ENCODE data around the gene AGPAT4.

AGPAT4 gene

DNA sequence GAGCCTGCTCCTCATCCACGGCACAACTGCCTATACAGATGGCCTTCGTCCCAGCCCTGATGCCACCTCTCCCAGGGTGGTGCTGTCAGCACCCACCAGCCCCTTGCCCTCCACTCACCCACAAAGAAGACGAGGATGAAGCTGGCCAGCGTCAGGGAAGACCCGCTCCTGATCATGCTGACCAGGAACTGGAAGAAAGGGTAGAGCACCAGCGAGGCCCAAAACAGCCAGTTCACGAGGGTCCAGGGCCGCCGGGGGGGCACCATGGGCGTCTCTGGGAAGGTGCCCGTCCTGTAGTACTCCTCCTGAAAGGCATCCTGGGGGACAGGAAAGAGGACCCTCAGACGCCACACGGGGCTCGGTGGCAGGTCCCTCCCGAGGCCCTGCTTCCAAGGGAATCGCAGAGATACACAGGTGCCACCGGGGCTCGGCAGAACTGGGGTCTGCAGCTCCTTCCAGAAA is 134.5 kb downstream of the AGPAT4 start:
- no peak overlapping the region for H3K9ac ChIP-seq (ENCODE audit: low read length)
- H3K9me3 ChIP-seq (replicated peaks; ENCODE audit: insufficient read depth, low read length) = no peaks in the 10 kb centered on the region
- H3K27me3 ChIP-seq (replicated peaks; ENCODE audit: insufficient read depth, low read length) = no peaks in the 10 kb centered on the region
- no peaks in the 10 kb centered on the region for H3K9me2 ChIP-seq (replicated peaks; ENCODE audit: insufficient read depth, low read length)
- no peak for DNase-seq
- no peaks in the 10 kb centered on the region for H3K79me2 ChIP-seq (ENCODE audit: low read length)
- no peaks in the 10 kb centered on the region for H3K4me1 ChIP-seq (ENCODE audit: low read length)
- TF ChIP-seq EZH2 (optimal IDR thresholded peaks at IDR 0.05; ENCODE audit: low read depth, low read length) = no peak
- TF ChIP-seq, protein P1, sequence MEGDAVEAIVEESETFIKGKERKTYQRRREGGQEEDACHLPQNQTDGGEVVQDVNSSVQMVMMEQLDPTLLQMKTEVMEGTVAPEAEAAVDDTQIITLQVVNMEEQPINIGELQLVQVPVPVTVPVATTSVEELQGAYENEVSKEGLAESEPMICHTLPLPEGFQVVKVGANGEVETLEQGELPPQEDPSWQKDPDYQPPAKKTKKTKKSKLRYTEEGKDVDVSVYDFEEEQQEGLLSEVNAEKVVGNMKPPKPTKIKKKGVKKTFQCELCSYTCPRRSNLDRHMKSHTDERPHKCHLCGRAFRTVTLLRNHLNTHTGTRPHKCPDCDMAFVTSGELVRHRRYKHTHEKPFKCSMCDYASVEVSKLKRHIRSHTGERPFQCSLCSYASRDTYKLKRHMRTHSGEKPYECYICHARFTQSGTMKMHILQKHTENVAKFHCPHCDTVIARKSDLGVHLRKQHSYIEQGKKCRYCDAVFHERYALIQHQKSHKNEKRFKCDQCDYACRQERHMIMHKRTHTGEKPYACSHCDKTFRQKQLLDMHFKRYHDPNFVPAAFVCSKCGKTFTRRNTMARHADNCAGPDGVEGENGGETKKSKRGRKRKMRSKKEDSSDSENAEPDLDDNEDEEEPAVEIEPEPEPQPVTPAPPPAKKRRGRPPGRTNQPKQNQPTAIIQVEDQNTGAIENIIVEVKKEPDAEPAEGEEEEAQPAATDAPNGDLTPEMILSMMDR (IDR thresholded peaks at IDR 0.05; ENCODE audit: low read length) = no peak
- TF ChIP-seq EZH2phosphoT487 (IDR thresholded peaks at IDR 0.05; ENCODE audit: low read length) = no peak
- no peak overlapping the region for H3K4me2 ChIP-seq (ENCODE audit: low read depth, low read length)
- no peaks in the 10 kb centered on the region for H3K36me3 ChIP-seq (replicated peaks; ENCODE audit: insufficient read depth, low read length)
- no peaks in the 10 kb centered on the region for H4K20me1 ChIP-seq (ENCODE audit: insufficient read depth, low read length)
- no peak overlapping the region for H2AFZ ChIP-seq (ENCODE audit: low read length)
- H3F3A ChIP-seq (ENCODE audit: insufficient read depth, low read length) = no peaks in the 10 kb centered on the region
- H3K4me3 ChIP-seq (ENCODE audit: low read length) = no peak overlapping the region
- H3K27ac ChIP-seq (ENCODE audit: low read length) = no peak overlapping the region

DNA sequence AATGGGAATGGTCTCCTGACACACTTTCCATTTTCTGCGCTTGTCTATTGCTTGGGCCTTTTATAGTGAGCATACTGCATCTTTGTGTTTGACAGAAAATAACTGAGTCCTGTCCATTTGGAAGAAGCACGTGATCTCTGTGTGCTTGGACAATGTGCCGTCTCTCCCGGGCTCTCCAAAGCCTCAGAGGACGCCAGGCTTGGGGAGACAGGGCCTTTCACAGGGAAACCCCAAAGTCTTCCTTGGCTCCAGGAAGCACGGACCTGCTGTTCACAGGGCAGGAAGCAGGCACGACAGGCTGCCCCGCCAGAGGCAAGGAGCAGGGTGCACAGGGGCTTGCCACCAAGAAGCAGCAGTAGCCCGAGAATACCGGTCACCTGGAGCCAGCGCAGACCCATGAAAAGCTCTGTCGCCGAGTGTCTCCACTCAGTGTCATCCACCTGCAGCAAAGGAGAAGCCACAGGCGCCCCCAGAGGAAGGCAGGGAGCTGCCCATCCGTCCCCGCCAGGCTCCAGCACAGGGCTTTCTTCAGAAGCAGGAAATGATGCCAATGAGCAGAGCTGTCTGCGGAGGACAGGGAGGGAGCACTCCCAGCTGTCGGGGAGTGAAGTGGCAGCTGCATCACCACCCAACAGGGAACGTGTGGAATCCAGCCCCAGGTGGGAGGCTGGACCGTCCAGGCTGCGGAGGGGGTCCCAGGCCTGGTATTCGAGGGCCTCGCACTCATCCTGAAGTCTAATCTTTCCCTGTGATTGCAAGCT is 135.1 kb downstream of the AGPAT4 start:
- Histone ChIP-seq H3K9me3 (replicated peaks; ENCODE audit: insufficient read depth, low read length) (no peaks in the 10 kb centered on the region), H3K4me2 (ENCODE audit: low read depth, low read length) (no peak overlapping the region), H2AFZ (ENCODE audit: low read length) (no peak overlapping the region), H3K36me3 (replicated peaks; ENCODE audit: insufficient read depth, low read length) (no peaks in the 10 kb centered on the region), H3K79me2 (ENCODE audit: low read length) (no peaks in the 10 kb centered on the region), H3K9me2 (replicated peaks; ENCODE audit: insufficient read depth, low read length) (no peaks in the 10 kb centered on the region), H4K20me1 (ENCODE audit: insufficient read depth, low read length) (no peaks in the 10 kb centered on the region), H3K9ac (ENCODE audit: low read length) (no peak overlapping the region), H3K27ac (ENCODE audit: low read length) (no peak overlapping the region), H3F3A (ENCODE audit: insufficient read depth, low read length) (no peaks in the 10 kb centered on the region), H3K27me3 (replicated peaks; ENCODE audit: insufficient read depth, low read length) (no peaks in the 10 kb centered on the region), H3K4me1 (ENCODE audit: low read length) (no peaks in the 10 kb centered on the region), H3K4me3 (ENCODE audit: low read length) (no peak overlapping the region)
- DNase-seq = no peak
- no peak for TF ChIP-seq EZH2 (optimal IDR thresholded peaks at IDR 0.05; ENCODE audit: low read depth, low read length)
- TF ChIP-seq, protein P1 (IDR thresholded peaks at IDR 0.05; ENCODE audit: low read length) = no peak
- no peak for TF ChIP-seq EZH2phosphoT487 (IDR thresholded peaks at IDR 0.05; ENCODE audit: low read length)

DNA sequence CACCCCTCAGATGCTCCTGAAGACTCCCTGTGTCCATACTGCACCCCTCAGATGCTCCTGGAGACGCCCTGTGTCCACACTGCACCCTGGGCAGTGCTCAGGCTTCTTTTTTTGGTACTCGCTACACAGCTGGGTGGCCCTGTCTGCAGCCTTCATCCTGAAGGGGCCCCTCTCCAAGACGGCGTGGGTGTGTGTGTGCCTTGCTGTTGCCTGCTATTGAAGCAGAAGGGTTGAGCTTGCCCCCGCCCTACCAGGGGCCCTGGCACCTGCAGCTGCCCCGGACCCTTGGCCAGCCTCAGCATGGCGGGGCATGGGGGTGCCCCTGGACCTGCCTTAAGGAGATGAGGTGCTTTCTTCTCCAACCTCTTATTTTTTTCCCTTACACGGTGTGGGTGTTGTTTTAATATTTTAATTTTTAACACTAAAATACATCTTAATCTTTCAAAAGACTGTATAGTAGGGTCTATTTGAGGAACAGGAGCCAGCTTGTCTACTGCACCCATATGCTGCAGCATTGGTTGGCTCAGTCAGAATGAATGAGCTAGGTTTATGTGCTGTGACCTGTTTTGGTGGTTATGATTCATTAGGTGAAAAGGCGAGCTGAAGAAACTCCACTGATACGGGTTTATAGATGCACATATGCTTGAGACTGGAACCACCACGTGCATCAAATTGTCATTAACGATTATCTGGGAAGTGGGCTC is 135.9 kb downstream of the AGPAT4 start:
- H3K27ac ChIP-seq (ENCODE audit: low read length) = no peak overlapping the region
- TF ChIP-seq, protein P1 (IDR thresholded peaks at IDR 0.05; ENCODE audit: low read length) = no peak
- TF ChIP-seq EZH2 (optimal IDR thresholded peaks at IDR 0.05; ENCODE audit: low read depth, low read length) = no peak
- no peak for TF ChIP-seq EZH2phosphoT487 (IDR thresholded peaks at IDR 0.05; ENCODE audit: low read length)
- no peaks in the 10 kb centered on the region for H3K4me1 ChIP-seq (ENCODE audit: low read length)
- no peaks in the 10 kb centered on the region for H3K79me2 ChIP-seq (ENCODE audit: low read length)
- H4K20me1 ChIP-seq (ENCODE audit: insufficient read depth, low read length) = no peaks in the 10 kb centered on the region
- no peak overlapping the region for H3K4me3 ChIP-seq (ENCODE audit: low read length)
- H3K36me3 ChIP-seq (replicated peaks; ENCODE audit: insufficient read depth, low read length) = no peaks in the 10 kb centered on the region
- H3K4me2 ChIP-seq (ENCODE audit: low read depth, low read length) = no peak overlapping the region
- no peak overlapping the region for H2AFZ ChIP-seq (ENCODE audit: low read length)
- no peaks in the 10 kb centered on the region for H3K9me2 ChIP-seq (replicated peaks; ENCODE audit: insufficient read depth, low read length)
- no peak for DNase-seq
- no peaks in the 10 kb centered on the region for H3K9me3 ChIP-seq (replicated peaks; ENCODE audit: insufficient read depth, low read length)
- no peak overlapping the region for H3K9ac ChIP-seq (ENCODE audit: low read length)
- no peaks in the 10 kb centered on the region for H3K27me3 ChIP-seq (replicated peaks; ENCODE audit: insufficient read depth, low read length)
- H3F3A ChIP-seq (ENCODE audit: insufficient read depth, low read length) = no peaks in the 10 kb centered on the region
